HFFc6 (cell line): ENCODE results near the gene SFTA2. TPM values are rescaled to one million over a fixed set of nuclear protein-coding genes. Genes with fewer than 3 reads are reported as not detected.

ENCODE experiments used
- DNase-seq: peaks from one replicate; pipeline ENCODE4 v3.0.0-alpha.2; 2018
- H3K27ac Mint-ChIP-seq: 2 replicates; pipeline ENCODE4 v1.8.0; 2020; ENCODE audit warnings: mild to moderate bottlenecking, mixed read lengths
- H3K27me3 Mint-ChIP-seq: 2 replicates; pipeline ENCODE4 v1.8.0; 2021; ENCODE audit warnings: mild to moderate bottlenecking, moderate library complexity, mixed read lengths; ENCODE audit not compliant: insufficient read depth
- H3K36me3 Mint-ChIP-seq: 2 replicates; pipeline ENCODE4 v1.8.0; 2021; ENCODE audit warnings: low read depth, mixed read lengths
- H3K4me1 Mint-ChIP-seq: 2 replicates; pipeline ENCODE4 v1.8.0; 2020; ENCODE audit warnings: low read depth, mixed read lengths
- H3K4me3 Mint-ChIP-seq: 2 replicates; pipeline ENCODE4 v1.8.0; 2020; ENCODE audit warnings: mild to moderate bottlenecking, moderate library complexity, mixed read lengths
- H3K9me3 Mint-ChIP-seq: 2 replicates; pipeline ENCODE4 v1.8.0; 2020; ENCODE audit warnings: mild to moderate bottlenecking, mixed read lengths
- CTCF ChIP-seq: fragments of 200-600 bp; sonication (generic); IDR thresholded peaks from 2 replicates; pipeline ENCODE4 v1.5.0; 2021; ENCODE audit warnings: antibody characterized with exemption, mild to moderate bottlenecking
- microRNA-seq: library from miRNA; unstranded; fragments of <30 nt; microRNA quantifications from one replicate; pipeline ENCODE4, GENCODE V29; 2019
- total RNA-seq, 6 experiments: library from RNA; stranded (reverse); fragmentation: NEBNext Ultra II Directional; extraction: Animal tissue kit (Norgen Biotek cat#: 25700); gene quantifications; 2 replicates in 1 of 6; 3 replicates in 5 of 6; pipeline ENCODE4 v1.2.3, GENCODE V29; 2021

Gene SFTA2
- total RNA-seq, 6 experiments from 2014 or later, result not detected

DNA sequence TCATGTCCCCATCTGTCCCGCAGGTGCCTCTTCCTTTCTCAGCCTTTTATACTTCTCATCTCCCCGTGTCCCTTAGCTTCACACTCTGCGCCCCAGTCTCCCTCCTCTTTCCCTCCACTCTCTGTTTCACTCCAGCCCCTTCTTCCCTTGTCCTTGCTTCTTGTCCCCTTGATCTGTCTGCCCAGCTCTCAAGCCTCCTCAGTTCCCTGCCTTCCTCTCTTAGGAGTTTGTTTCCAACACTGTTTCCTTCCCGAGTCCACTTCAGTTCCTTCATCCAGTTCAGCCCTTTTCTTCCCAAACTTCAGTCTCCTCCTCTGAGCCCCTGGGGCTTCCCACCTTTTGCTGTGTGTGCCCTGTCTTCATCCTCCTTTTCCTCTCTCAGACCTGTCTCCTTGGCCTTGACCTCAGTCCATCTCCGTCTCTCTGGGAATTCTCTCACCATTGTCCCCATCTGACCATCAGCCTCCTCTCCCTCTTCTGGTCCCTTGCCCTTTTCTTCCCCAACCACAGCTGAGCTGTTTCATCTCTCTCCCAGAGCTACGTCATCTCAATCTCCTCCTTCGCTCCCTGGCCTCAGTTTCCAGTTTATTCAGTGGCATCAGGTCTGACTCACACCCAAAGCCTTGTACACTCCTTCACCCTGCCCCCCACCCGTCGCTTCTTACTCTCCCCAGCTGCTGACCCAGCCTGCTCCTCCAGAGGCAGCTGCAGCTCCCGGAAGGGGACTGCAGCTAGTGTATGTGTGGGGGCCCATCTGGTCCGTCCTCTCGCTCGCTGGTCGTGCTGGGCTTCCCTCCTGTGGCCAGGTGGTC is 50.4 kb downstream of the SFTA2 start:
- Mint-ChIP-seq H3K9me3 (no peaks in the 10 kb centered on the region), H3K4me3 (no peak overlapping the region), H3K27me3 (peaks cover 3% of the 10 kb centered on the region), H3K27ac (no peak overlapping the region), H3K4me1 (peaks cover 49% of the 10 kb centered on the region), H3K36me3 (no peaks in the 10 kb centered on the region)
- no peak for TF ChIP-seq CTCF
- DNase-seq, result no peak

Small RNAs within 50 kb of the gene (microRNA-seq; reads per million reads assigned to microRNA genes)
- 6.2 reads per million for gene MIR4640

Other genes starting within 250 kb of the SFTA2 start
- 100 to 1,000 TPM; 135 to 149 (median 141) TPM for gene PPP1R18, start 245.5 kb downstream of the SFTA2 start, total RNA-seq
- 10 to 100 TPM; 16.3 to 35.1 (median 31.1) TPM for gene NRM, start 241.2 kb downstream of the SFTA2 start, total RNA-seq
- 10 to 100 TPM; 18.4 to 31.9 (median 28.1) TPM for gene MDC1, start 214.9 kb downstream of the SFTA2 start, total RNA-seq
- 1,000 to 10,000 TPM; 1,052 to 1,712 (median 1,589) TPM for gene TUBB, start 211.8 kb downstream of the SFTA2 start, total RNA-seq
- 100 to 1,000 TPM; 218 to 286 (median 236) TPM for gene FLOT1, start 189.5 kb downstream of the SFTA2 start, total RNA-seq
- 10 to 100 TPM; 38.1 to 62.4 (median 60.2) TPM for gene IER3, start 187.6 kb downstream of the SFTA2 start, total RNA-seq
- gene DDR1, start 47.7 kb downstream of the SFTA2 start, total RNA-seq, result 10 to 100 TPM; 28.0 to 42.5 (median 31.6) TPM
- 10 to 100 TPM; 23.9 to 27.1 (median 26.5) TPM for gene GTF2H4, start 24.0 kb downstream of the SFTA2 start, total RNA-seq
- 10 to 100 TPM; 15.3 to 18.4 (median 16.9) TPM for gene VARS2, start 17.9 kb downstream of the SFTA2 start, total RNA-seq
- not detected for gene MUCL3, start 8.8 kb upstream of the SFTA2 start, total RNA-seq
- gene MUC21, start 51.5 kb upstream of the SFTA2 start, total RNA-seq, result not detected
- not detected for gene MUC22, start 78.3 kb upstream of the SFTA2 start, total RNA-seq
- not detected for gene C6orf15, start 180.4 kb upstream of the SFTA2 start, total RNA-seq
- gene PSORS1C1, start 182.6 kb upstream of the SFTA2 start, total RNA-seq, result 1 to 10 TPM; 2.1 to 4.4 (median 3.5) TPM
- gene CDSN, start 188.3 kb upstream of the SFTA2 start, total RNA-seq, result not detected
- gene PSORS1C2, start 206.9 kb upstream of the SFTA2 start, total RNA-seq, result not detected
- gene CCHCR1, start 225.6 kb upstream of the SFTA2 start, total RNA-seq, result 10 to 100 TPM; 12.0 to 24.3 (median 23.5) TPM
- 10 to 100 TPM; 14.2 to 32.9 (median 29.6) TPM for gene TCF19, start 226.4 kb upstream of the SFTA2 start, total RNA-seq
- gene POU5F1, start 238.5 kb upstream of the SFTA2 start, total RNA-seq, result under 1 TPM; 0.17 to 0.63 (median 0.33) TPM